ENCODE data around the gene RAB11FIP4. TPM values are rescaled to one million over a fixed set of nuclear protein-coding genes. Genes with fewer than 3 reads are reported as not detected.

RAB11FIP4 gene
- polyA plus RNA-seq, 1 of the 3 experiments (the other 2 are of a cell fraction): 9.4 TPM

DNA sequence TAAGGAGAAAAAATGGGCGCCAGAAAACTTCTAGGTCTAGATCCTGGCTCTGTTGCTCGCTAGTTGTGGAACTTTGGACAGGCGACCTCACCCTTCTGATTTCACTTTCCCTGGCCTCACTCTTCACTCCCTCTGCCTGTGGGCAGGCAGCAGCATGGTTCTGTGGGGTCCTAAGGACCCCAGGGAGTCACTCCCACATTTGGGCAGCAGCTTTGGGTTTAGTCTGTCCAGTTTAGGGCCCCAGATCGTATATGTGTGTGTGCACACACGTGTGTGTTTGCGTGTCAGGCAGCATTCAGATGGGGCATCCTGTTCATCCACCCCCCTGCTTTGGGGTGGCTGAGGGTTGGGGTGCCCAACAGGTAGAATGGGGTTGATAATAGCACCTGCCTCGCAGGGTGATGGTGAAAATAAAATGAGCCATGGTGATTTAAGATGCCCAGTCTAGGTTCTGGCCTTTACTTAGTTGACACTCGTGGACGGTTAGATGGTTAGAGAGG is 102.2 kb downstream of the RAB11FIP4 start (continued):
- TF ChIP-seq FOSL2 (IDR thresholded peaks at IDR 0.05; ENCODE audit: borderline replicate concordance, low read depth): no peak

DNA sequence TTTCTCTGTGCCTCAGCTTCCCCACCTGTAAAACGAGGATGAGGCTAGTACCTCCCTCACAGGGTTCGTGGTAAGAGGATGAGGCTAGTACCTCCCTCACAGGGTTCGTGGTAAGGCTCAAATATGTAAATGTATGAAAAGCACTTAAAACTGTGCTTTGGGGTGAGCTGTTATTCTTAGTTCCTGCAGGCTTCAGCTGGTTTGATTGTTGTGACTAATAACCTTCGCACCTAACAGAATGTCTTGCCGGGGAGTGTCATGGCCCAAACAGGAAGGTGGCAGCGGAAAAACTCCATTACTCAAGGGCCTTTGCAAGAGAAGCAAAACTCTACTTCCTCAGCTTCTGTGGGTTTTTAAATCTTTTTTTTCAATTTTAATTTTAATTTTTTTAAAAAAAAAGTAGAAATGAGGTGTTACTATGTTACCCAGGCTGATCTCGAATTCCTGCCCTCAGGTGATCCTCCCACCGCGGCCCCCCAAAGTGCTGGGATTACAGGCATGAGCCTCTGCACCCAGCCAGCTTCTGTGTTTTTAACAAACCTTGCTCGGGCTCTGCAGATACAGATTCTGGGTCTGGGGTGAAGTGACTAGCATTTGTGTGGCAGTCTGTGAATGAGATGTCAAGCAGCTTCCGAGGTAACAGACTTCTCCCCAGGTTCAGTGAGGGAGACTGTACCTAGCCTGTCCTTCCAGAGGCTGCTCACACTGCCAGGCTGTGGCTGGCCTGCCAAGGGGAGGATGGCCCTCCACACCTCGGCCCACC is 103.0 kb downstream of the RAB11FIP4 start:
- Histone ChIP-seq H2AFZ (ENCODE audit: low read depth) (no peak overlapping the region), H4K20me1 (ENCODE audit: insufficient read depth) (no peaks in the 10 kb centered on the region), H3K79me2 (ENCODE audit: insufficient read depth) (no peaks in the 10 kb centered on the region), H3K27me3 (ENCODE audit: insufficient read depth) (no peaks in the 10 kb centered on the region), H3F3A (replicated peaks; ENCODE audit: insufficient read depth) (no peaks in the 10 kb centered on the region), H3K9me2 (no peaks in the 10 kb centered on the region), H3K9ac (no peak overlapping the region), H3K4me2 (no peak overlapping the region), H3K9me3 (no peaks in the 10 kb centered on the region), H3K4me3 (ENCODE audit: low read depth in 2 of 2, low read length in 1 of 2) (no peak overlapping the region), H3K27ac (ENCODE audit: low read depth in 2 of 2, low read length in 1 of 2) (peak overlapping the region in 1 of 2 experiments; percentile 14; a peak in 1 of 4 replicates), H3K36me3 (replicated peaks in 1 of 2; ENCODE audit: control insufficient read depth in 1 of 2, insufficient read depth in 2 of 2, low read length in 1 of 2) (no peaks in the 10 kb centered on the region), H3K4me1 (ENCODE audit: control insufficient read depth in 1 of 2, insufficient read depth in 2 of 2, low read depth in 1 of 2, low read length in 1 of 2) (peaks cover 0 to 29% of the 10 kb centered on the region in 2 experiments; a peak in 1 of 4 replicates)
- no peak for DNase-seq
- POLR2A ChIA-PET: no interaction called here
- WGBS (ENCODE audit: low lambda C conversion rate): 85% methylated on average over 11 of the region's 12 CpGs
- CTCF ChIA-PET: interaction anchor here (0.7 to 1.2 kb wide), 4 partner anchors 23 to 117 kb away, joined by 3 to 4 read pairs (median 3); no protein-coding TSS in a partner anchor
- no peak for TF ChIP-seq MXI1 (IDR thresholded peaks at IDR 0.05; ENCODE audit: low read depth, low read length)
- no peak for TF ChIP-seq GATA2 (CRISPR knock-in tag; IDR thresholded peaks at IDR 0.05)
- no peak for TF ChIP-seq REST (IDR thresholded peaks at IDR 0.05; ENCODE audit: low read depth, low read length)
- no peak for TF ChIP-seq ELF1 (IDR thresholded peaks at IDR 0.05)
- no peak for TF ChIP-seq NRF1 (IDR thresholded peaks at IDR 0.05; ENCODE audit: low read depth, low read length)
- no peak for TF ChIP-seq CTCF (IDR thresholded peaks at IDR 0.05)
- no peak for TF ChIP-seq EP300 (IDR thresholded peaks at IDR 0.05; ENCODE audit: borderline replicate concordance in 1 of 2, low read depth in 1 of 2, low read length in 1 of 2)
- TF ChIP-seq MAX (IDR thresholded peaks at IDR 0.05; ENCODE audit: low read depth): no peak
- TF ChIP-seq TCF12 (IDR thresholded peaks at IDR 0.05): no peak
- no peak for TF ChIP-seq EZH2phosphoT487 (IDR thresholded peaks at IDR 0.05; ENCODE audit: borderline replicate concordance, low read depth)
- TF ChIP-seq SMC3 (IDR thresholded peaks at IDR 0.05; ENCODE audit: low read depth, low read length): no peak
- TF ChIP-seq RCOR1 (IDR thresholded peaks at IDR 0.05; ENCODE audit: low read length): no peak
- TF ChIP-seq, protein P1, sequence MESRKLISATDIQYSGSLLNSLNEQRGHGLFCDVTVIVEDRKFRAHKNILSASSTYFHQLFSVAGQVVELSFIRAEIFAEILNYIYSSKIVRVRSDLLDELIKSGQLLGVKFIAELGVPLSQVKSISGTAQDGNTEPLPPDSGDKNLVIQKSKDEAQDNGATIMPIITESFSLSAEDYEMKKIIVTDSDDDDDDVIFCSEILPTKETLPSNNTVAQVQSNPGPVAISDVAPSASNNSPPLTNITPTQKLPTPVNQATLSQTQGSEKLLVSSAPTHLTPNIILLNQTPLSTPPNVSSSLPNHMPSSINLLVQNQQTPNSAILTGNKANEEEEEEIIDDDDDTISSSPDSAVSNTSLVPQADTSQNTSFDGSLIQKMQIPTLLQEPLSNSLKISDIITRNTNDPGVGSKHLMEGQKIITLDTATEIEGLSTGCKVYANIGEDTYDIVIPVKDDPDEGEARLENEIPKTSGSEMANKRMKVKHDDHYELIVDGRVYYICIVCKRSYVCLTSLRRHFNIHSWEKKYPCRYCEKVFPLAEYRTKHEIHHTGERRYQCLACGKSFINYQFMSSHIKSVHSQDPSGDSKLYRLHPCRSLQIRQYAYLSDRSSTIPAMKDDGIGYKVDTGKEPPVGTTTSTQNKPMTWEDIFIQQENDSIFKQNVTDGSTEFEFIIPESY (IDR thresholded peaks at IDR 0.05; ENCODE audit: borderline replicate concordance, low read depth): no peak
- TF ChIP-seq RXRA (IDR thresholded peaks at IDR 0.05; ENCODE audit: borderline replicate concordance, low read depth): no peak
- no peak for TF ChIP-seq MEF2A (IDR thresholded peaks at IDR 0.05; ENCODE audit: borderline replicate concordance, low read depth)
- TF ChIP-seq NFIC (IDR thresholded peaks at IDR 0.05; ENCODE audit: borderline replicate concordance): no peak
- no peak for TF ChIP-seq POLR2AphosphoS5 (IDR thresholded peaks at IDR 0.05; ENCODE audit: low read depth, low read length)
- TF ChIP-seq GABPA (IDR thresholded peaks at IDR 0.05; ENCODE audit: low read depth): no peak
